Epithelial cell of proximal tubule (primary cell): ENCODE results near the gene LARGE1. TPM values are rescaled to one million over a fixed set of nuclear protein-coding genes. Genes with fewer than 3 reads are reported as not detected.

Experiments used
- DNase-seq: peaks from one replicate; pipeline ENCODE4 v3.0.0-alpha.2; 2011; ENCODE audit warnings: low read depth
- H3K4me3 ChIP-seq: 2 replicates; pipeline ENCODE4 v1.5.1; 2011; ENCODE audit warnings: low read depth, mild to moderate bottlenecking, low read length
- total RNA-seq: library from RNA; depleted of rRNA; stranded (reverse); fragments of >200 nt; gene quantifications from 2 replicates; pipeline ENCODE4 v1.2.3, GENCODE V29; 2015
- TF ChIP-seq, protein P1 (sequence below): conservative IDR thresholded peaks from 2 replicates; pipeline ENCODE4 v1.5.1; 2012; ENCODE audit warnings: low read depth, mild to moderate bottlenecking, low read length

The LARGE1 gene
- total RNA-seq, 1 donor from 2014 or later: 18.3 TPM

DNA sequence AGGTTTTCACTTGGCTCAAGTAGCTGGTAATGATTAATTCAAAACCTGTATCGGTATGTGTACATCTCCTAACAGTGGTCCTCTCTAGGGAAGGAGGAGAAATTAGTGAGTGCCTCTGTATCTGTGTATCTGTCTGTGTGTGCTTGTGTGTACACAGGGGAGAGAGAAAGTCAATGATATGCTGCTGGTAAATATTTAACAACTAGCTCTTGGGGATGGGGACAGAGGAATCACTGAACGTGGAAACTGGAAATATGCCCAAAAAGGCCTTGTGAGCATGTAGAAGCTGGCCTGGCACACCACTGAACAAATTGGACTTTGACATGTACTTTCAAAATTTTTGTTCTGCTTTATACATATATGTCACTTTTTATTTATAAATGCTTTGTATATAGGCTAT is 648.1 kb downstream of the LARGE1 start:
- H3K4me3 ChIP-seq: no peak overlapping the region
- peak; percentile 41 for DNase-seq
- TF ChIP-seq, protein P1, sequence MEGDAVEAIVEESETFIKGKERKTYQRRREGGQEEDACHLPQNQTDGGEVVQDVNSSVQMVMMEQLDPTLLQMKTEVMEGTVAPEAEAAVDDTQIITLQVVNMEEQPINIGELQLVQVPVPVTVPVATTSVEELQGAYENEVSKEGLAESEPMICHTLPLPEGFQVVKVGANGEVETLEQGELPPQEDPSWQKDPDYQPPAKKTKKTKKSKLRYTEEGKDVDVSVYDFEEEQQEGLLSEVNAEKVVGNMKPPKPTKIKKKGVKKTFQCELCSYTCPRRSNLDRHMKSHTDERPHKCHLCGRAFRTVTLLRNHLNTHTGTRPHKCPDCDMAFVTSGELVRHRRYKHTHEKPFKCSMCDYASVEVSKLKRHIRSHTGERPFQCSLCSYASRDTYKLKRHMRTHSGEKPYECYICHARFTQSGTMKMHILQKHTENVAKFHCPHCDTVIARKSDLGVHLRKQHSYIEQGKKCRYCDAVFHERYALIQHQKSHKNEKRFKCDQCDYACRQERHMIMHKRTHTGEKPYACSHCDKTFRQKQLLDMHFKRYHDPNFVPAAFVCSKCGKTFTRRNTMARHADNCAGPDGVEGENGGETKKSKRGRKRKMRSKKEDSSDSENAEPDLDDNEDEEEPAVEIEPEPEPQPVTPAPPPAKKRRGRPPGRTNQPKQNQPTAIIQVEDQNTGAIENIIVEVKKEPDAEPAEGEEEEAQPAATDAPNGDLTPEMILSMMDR: no peak

DNA sequence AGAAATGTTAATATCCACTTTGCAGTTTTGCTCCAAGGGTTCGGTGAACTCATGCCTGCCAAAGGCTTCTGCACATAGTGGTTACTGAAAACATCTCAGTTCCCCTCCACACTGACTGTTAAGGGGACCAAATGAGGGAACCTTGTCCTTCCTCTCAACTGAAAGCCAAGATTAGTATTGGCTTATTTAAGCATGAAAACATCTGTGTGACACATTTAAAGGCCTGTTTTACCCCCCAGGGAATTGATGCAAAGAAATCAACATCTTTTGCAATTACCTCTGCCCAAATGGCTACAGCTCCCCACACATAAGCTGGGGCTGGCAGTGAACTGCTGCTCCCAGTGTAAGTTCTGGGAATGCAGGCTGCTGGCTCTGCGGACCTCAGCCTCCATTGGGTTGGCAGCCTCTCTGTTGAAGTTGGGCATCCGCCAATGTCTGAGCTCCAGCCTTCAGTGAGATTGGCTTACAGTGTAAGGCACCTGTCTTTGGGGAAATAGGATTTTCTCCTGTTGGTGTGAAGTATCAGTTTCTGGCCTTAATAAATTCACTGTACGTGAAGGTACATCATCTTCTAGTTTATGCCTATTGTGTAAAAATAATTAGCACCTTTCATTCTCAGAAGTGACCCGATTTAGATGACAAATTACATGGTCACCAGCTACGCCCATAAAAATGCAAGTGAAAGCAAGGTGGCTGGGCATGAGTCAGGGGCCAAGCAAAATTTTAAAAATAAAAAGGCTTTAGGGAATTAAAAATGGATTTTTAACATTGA is 648.7 kb downstream of the LARGE1 start:
- TF ChIP-seq, protein P1: no peak
- no peak for DNase-seq
- no peak overlapping the region for H3K4me3 ChIP-seq

DNA sequence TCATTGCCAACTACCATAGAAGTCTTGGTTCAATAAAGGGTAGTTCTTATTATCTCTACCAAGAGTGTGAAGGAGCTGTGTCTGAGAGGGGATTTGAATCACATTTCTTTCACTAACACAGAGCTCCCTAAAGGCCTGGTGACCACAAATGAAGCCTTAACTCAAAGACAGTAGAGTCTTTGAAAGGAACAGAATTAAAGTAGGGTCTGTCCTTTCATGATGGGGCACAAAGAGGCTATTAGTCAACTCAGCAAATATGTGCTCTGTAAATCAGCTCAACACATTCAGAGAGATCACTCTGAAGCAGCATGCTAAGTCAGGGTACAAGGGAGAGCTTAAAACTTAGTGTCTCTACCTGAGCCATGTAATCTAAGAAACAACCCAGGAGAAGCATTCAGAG is 649.7 kb downstream of the LARGE1 start:
- no peak for DNase-seq
- TF ChIP-seq, protein P1: no peak
- H3K4me3 ChIP-seq: no peak overlapping the region

DNA sequence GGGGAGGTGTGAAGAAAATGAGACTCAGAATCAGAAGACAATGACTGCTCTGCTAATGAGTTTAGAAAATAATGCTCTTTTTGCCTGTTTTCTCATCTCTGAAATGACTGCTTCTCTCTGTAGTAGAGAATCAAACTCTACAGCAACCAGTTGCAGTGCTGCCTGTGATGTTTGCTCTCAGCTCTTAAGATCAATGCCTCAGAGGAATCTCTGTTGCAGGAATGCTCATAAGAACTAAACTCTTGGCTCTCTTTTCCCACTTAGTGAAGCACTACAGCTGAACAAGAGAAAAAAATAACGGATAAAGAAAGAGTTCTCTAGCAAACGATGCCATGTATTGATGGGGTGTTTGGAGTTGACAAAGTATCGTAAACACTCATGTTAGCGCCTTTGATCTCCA is 658.6 kb downstream of the LARGE1 start:
- DNase-seq: no peak

DNA sequence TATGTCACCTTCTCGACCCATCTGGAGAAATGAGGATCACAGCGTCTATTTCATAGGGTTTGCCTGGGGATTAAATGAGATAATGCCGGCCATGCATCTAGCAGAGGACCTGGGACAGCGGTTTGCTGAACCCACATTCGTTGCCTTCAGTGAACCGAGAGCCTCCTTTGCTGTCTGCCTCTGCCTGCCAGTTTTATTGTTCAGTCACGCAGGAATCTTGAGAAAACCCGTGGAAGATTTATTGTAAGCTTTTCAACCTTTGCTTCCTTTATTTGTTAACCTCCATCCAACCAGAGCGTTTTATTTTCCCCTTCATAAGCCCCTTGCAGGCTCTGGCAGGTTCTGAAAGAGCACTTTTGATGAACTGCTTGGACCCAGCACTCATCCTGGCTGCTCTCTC is 659.8 kb downstream of the LARGE1 start:
- TF ChIP-seq, protein P1: no peak
- DNase-seq: no peak

More for the DNA sequence above, 658.6 kb downstream of the LARGE1 start:
- TF ChIP-seq, protein P1: no peak
- no peak overlapping the region for H3K4me3 ChIP-seq

DNA sequence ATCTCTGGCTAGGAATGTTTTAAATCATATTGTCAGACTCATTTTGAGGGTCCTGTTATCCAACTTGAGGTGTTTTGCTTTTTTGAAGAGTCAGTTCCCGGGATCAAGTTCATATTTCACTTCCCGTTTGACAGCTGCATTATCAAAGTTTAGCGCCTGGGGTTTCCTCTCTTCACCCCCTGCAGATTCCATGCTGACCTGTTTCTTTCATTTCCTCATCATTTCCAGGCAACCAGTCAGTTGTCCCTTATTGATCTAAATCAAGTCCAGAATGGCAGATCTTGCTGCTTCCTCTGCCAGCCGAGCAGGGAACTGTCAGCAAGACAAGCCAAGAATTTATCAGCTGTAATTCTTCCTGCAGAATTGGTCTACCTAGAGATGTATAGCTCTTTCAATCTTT is 664.5 kb downstream of the LARGE1 start:
- TF ChIP-seq, protein P1: no peak
- DNase-seq: no peak
- H3K4me3 ChIP-seq: no peak overlapping the region

More for the DNA sequence above, 659.8 kb downstream of the LARGE1 start:
- H3K4me3 ChIP-seq: no peak overlapping the region

DNA sequence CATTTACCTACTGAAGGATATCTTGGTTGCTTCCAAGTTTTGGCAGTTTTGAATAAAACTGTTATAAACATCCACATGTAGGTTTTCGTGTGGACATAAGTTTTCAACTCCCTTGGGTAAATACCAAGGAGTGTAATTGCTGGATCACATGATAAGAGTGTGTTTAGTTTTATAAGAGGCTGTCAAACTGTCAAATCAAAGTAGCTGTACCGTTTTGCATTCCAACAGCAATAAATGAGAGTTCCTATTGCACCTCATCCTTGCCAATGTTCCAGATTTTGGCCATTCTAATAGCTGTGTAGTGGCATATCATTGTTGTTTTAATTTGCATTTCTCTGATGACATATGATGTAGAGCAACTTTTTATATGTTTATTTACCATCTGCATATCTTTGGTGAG is 671.3 kb downstream of the LARGE1 start:
- no peak for DNase-seq
- no peak overlapping the region for H3K4me3 ChIP-seq
- TF ChIP-seq, protein P1: no peak
